ENCODE data around the gene HMOX1.

Gene HMOX1

GRCh38 chr22:35406443-35406842 is 25.5 kb downstream of the HMOX1 start:
- no peak for DNase-seq (ENCODE audit: low read depth)

DNA sequence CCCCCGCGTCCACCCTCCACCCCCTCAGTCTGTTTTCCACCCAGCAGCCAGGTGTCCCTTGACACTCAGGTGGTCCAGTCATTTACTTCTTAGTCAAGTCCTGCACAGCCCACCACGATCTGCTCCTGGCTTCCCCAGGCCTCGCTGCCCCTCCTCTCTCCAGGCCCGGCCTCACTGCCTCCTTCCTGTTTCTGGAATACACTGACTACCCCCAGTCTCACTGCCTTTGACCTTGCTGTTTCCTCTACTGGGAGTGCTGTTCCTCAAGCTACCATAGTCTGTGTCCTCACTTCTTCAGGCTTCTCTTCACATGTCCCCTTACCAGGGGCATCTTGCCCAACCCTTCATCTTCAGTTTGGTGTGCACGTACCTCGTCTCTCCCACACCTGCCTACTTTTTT is 26.5 kb downstream of the HMOX1 start:
- no peak for DNase-seq (ENCODE audit: low read depth)

DNA sequence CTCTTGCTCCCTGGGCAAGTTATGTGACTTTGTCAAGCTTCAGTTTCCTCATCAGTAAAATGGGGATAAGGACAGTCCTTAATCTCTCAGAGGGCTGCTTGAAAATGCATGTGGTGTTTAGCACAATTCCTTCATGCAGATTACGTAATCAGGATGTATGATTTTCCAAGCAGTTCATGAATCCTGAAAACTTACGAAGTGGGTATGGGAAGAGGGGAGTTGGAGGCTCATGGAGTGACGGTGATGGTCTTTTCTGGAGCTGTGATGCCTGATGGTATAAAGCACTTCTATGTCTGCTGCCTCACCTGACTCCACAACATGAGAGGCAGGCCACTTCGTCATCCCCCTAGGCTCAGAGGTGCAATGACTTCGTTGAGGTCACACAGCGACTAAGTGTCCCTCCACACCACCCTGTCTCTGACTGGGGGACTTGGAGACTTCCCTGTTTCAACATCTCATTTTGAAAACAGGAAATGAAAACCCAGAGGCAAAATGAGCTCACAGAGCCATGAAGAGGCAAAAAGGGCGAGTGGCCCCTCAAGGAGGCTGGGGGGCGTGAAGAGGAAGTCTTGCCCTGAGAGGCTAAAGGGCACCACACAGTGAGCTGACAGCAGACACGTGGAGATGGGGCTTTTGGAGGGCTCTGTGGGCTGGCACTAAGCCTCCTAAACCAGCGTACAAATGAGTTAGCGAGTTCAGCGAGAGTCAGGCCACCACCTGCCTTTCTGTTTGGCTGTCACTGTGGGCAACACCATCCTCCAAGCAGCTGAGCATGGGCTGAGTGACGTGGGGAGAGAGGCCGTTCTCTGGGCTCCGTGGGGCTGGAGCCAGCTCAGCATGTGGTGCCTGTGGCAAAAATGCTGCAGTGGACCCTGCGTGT is 29.1 kb downstream of the HMOX1 start:
- DNase-seq (ENCODE audit: low read depth) = no peak

- DNase-seq (ENCODE audit: low read depth) = no peak
Observed at GRCh38 chr22:35410663-35411034, 29.8 kb downstream of the HMOX1 start.

GRCh38 chr22:35411102-35411501 is 30.2 kb downstream of the HMOX1 start:
- no peak for DNase-seq (ENCODE audit: low read depth)

- no peak for DNase-seq (ENCODE audit: low read depth)
Observed at GRCh38 chr22:35413624-35414023, 32.7 kb downstream of the HMOX1 start.

- no peak for DNase-seq (ENCODE audit: low read depth)
Observed at GRCh38 chr22:35417606-35418005, 36.7 kb downstream of the HMOX1 start.

DNA sequence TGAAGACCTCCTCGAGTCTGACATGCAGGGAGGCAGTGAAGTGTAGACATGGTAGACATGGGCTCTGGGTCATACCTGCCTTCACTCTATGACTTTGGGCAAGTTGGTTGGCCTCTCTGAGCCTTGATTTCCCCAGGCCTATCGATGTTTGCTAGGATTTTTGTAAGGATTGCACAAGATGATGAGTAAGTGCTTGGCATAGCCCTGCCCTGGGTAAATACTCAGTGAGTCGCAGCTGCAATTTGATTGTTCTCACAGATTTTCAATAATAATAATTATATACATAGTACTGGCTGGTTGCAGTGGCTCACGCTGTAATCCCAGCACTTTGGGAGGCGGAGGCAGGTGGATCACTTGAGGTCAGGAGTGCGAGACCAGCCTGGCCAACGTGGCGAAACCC is 37.2 kb downstream of the HMOX1 start:
- no peak for DNase-seq (ENCODE audit: low read depth)

DNA sequence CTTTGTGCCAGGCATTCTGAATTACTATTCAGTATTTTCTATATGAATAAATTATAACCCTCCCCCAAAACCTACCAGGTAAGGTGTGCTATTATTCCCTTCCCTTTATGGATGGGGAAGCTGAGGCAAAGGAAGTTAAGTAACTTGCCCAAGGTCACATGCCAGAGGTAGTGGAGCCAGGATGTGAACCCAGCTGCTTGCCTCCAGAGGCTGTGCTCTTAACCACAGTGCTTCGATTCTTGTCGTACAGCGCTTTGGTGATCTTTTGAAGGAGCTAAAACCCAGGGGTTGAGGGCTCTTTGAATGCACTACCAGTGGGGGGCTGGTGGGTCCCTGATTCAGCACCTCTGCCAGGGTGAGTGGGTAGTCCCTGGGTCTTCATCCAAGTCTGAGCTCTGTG is 37.8 kb downstream of the HMOX1 start:
- no peak for DNase-seq (ENCODE audit: low read depth)

- no peak for DNase-seq (ENCODE audit: low read depth)
Observed at GRCh38 chr22:35419756-35420155, 38.9 kb downstream of the HMOX1 start.

GRCh38 chr22:35421121-35421520 is 40.2 kb downstream of the HMOX1 start:
- DNase-seq (ENCODE audit: low read depth) = no peak

DNA sequence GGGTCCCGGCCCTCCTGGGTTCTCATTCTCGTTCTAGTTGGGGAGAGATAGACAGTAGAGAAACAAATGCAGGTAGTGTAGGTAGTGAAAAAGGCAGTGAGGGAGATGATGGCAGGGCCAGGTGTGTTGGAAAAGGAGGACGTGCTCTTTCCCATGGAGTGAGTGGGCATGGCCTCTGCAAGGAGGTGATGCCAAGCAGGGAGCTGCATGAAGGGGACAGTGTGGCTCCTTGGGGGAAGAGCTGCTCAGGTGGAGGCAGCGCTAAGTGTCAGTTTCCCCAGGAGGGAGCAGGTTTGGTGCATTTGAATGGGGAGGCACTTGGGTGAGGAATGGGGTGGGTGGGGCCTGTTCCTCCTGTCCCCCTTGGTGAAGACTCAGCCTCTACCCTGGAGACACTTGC is 41.2 kb downstream of the HMOX1 start:
- no peak for DNase-seq (ENCODE audit: low read depth)

GRCh38 chr22:35422936-35423335 is 42.0 kb downstream of the HMOX1 start:
- no peak for DNase-seq (ENCODE audit: low read depth)

GRCh38 chr22:35424081-35424480 is 43.2 kb downstream of the HMOX1 start:
- no peak for DNase-seq (ENCODE audit: low read depth)

DNA sequence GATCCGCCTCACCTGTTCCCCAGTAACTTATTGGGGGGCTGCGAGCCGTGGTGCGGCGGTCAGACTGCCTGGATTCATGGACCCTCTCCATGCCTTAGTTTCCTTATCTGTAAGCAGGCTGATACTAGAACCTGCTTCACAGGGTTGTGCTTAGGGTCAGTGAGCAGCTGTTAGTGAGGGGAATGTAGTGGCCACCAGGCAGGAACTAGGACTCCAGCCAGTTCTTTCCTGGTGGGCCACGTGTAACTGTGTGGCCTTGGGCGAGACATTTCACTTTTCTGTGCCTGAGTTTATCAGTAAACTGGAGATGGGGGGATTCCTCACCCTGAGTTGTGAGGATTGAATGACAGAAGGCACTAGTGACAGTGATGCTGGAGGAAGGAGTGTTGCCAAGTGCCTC is 43.9 kb downstream of the HMOX1 start:
- DNase-seq (ENCODE audit: low read depth) = no peak

- DNase-seq (ENCODE audit: low read depth) = no peak
Observed at GRCh38 chr22:35425546-35425945, 44.6 kb downstream of the HMOX1 start.

DNA sequence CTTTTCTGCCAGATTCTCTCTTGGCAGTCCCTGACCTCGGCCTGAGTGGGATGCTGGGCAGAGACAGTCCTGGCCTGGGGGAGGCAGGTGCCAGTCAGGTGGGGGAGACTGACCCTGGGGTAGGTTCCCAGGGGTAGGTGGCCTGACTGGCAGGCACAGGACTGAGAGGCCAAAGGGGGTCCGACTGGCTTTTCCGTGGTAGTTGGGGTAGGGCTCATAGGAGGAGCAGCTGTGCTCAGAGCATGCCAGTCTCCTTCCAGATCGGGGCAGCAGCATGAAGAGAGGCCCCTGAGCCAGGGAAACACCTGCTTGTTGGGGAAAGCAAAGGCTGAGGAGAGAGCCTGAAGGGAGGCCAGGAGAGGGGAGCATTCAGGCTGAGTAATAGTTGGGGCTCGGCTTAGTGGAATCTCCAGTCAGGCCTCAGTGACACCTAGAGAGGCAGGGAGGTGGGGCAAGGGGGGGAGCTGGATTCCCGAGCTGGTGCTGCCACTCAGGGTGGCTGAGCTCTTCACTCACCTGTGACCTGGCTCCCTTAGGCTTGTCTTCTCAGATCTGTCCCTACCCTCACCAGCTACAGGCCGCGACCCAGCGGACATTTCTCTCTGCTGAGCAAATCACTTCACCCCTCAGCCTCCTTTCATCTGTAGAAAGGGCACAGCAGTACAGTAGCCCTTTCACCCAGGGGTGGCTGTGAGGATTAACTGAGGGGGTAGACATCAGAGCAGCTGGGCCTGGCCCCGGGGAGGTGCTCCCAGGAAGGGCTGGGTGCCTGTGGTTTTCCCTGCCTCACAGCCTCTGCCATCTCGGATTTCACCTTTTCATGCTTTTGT is 45.3 kb downstream of the HMOX1 start:
- no peak for DNase-seq (ENCODE audit: low read depth)

DNA sequence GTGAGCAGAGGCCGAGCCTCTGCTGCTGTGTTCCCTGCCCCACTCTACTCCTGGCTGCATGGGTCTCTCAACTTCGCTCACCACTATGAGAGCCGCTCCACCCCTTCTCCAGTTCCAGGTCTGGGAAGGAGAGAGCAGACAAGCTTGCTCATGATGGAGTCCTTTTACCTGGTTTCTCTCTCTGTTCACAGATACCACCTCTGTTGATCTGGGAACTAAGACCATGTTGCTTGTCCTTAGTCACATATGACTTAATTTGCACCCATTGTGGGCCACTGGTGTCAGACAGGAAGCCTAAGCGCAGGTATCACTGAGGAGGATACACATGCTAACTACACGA is 45.9 kb downstream of the HMOX1 start:
- no peak for DNase-seq (ENCODE audit: low read depth)

GRCh38 chr22:35430897-35431322 is 50.0 kb downstream of the HMOX1 start:
- peak; percentile 39 for DNase-seq (ENCODE audit: low read depth)

GRCh38 chr22:35431483-35432227 is 50.8 kb downstream of the HMOX1 start:
- no peak for DNase-seq (ENCODE audit: low read depth)

DNA sequence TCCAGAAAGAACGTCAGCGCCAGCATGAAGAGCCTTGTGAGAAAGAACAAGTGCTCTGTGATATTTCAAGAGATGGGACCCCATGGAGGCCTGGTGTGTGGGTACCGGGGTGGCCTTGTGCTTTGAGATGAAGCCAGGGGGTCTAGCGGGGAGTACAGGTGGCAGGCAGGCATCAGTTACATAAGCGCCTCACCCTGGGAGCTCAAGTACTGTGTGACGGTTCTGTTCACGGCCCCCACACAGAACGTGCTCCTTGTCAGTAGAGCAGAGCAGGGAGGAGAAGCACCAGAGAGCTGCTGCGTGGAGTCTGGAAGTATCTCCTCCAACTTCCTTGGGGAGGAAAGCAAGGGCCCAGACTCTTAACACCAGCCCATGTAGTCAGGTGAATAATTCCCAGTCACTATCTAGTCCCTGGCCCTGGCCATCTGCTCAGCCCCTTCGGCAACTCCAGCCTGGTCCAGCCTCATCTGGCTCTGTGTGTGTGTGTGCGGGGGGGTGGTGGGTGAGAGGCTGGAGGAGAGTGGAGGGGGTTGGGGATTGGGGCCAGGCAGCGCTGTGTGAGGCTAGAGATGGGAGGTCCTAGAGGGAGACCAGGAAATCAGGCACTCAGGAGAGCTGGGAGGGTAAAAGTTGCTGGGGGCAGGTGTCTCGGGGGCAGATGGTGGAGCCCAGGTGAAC is 51.5 kb downstream of the HMOX1 start:
- no peak for DNase-seq (ENCODE audit: low read depth)

DNA sequence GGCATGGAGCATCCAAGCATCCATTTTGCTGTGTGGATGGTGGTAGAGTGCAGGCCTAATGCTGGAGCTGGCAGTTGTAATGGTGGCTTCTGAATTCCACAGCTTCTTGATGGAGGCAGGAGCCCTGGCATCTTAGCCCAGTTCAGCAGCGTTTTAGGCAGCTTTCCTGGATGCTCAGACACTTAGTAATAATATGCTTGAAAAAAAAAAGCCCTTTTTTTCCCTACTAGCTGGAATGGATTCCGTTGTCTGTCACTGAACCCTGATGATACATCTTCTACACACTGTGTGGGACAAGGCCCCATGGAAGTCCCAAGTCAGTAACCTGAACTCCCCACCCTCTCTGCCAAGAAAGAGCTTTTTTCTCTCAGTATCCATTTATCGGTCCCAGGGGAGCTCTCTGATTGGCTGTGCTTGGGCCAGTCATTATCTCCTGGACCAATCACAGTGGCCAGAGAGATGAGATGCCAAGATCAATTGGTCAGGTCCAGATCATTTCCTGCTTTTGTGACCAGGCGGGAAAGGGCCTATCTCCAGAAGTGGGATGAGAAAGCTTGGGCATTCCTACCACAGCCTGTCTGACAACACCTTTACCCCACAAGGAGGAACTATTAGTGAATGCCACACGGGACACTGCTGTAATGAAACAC is 53.3 kb downstream of the HMOX1 start:
- DNase-seq (ENCODE audit: low read depth) = no peak

Measured in activated T-helper 1 cell treated with Interleukin-2 at 50 U/mL for 16 hours (primary cell).